H9 (cell line): ENCODE data around the gene ELMO2. TPM values are rescaled to one million over a fixed set of nuclear protein-coding genes. Genes with fewer than 3 reads are reported as not detected.

ENCODE experiments used
- DNase-seq: peaks from one replicate; pipeline ENCODE4 v3.0.0-alpha.2; 2017
- H2AFZ ChIP-seq: one replicate; pipeline ENCODE4 v1.6.1; 2013; ENCODE audit warnings: mild to moderate bottlenecking, low read length, control low read depth, moderate library complexity
- H2AK5ac ChIP-seq: 2 replicates; pipeline ENCODE4 v1.6.1; 2013; ENCODE audit warnings: low read length, control low read depth, mixed read lengths; ENCODE audit not compliant: insufficient read length
- H2BK120ac ChIP-seq: one replicate; pipeline ENCODE4 v1.6.1; 2013; ENCODE audit warnings: low read depth, mild to moderate bottlenecking, low read length, control low read depth, inconsistent platforms; ENCODE audit not compliant: poor library complexity, severe bottlenecking
- H2BK12ac ChIP-seq: 2 replicates; pipeline ENCODE4 v1.6.1; 2013; ENCODE audit warnings: low read length, control low read depth, mixed read lengths, low read depth; ENCODE audit not compliant: insufficient read length
- H2BK15ac ChIP-seq: 2 replicates; pipeline ENCODE4 v1.6.1; 2013; ENCODE audit warnings: low read depth, low read length, control low read depth
- H2BK20ac ChIP-seq: one replicate; pipeline ENCODE4 v1.6.1; 2013; ENCODE audit warnings: low read depth, mild to moderate bottlenecking, low read length, control low read depth, inconsistent platforms; ENCODE audit not compliant: poor library complexity, severe bottlenecking
- H2BK5ac ChIP-seq: 2 replicates; pipeline ENCODE4 v1.6.1; 2013; ENCODE audit warnings: low read length, control low read depth, mixed read lengths; ENCODE audit not compliant: insufficient read length
- H3K14ac ChIP-seq: 2 replicates; pipeline ENCODE4 v1.6.1; 2013; ENCODE audit warnings: low read length, control low read depth; ENCODE audit not compliant: insufficient read depth
- H3K18ac ChIP-seq: 2 replicates; pipeline ENCODE4 v1.6.1; 2013; ENCODE audit warnings: low read depth, mild to moderate bottlenecking, mixed read lengths, low read length, control low read depth; ENCODE audit not compliant: insufficient read length
- H3K23ac ChIP-seq: 2 replicates; pipeline ENCODE4 v1.6.1; 2013; ENCODE audit warnings: low read length, control low read depth, mixed read lengths, low read depth; ENCODE audit not compliant: insufficient read length
- H3K23me2 ChIP-seq: 2 replicates; pipeline ENCODE4 v1.6.1; 2013; ENCODE audit warnings: low read depth, mild to moderate bottlenecking, mixed read lengths, low read length, control low read depth; ENCODE audit not compliant: insufficient read length, poor library complexity, severe bottlenecking
- H3K27ac ChIP-seq: 2 replicates; pipeline ENCODE4 v1.5.1; 2013; ENCODE audit warnings: low read length, control low read depth, mixed read lengths, low read depth; ENCODE audit not compliant: insufficient read length
- H3K27me3 ChIP-seq: 2 replicates; pipeline ENCODE4 v1.6.1; 2013; ENCODE audit warnings: low read length, control low read depth, inconsistent platforms; ENCODE audit not compliant: insufficient read depth
- H3K4ac ChIP-seq: 2 replicates; pipeline ENCODE4 v1.6.1; 2013; ENCODE audit warnings: low read depth, mild to moderate bottlenecking, control low read depth, inconsistent platforms, low read length, moderate library complexity
- H3K4me1 ChIP-seq: 2 replicates; pipeline ENCODE4 v1.6.1; 2013; ENCODE audit warnings: low read length, control low read depth, inconsistent platforms; ENCODE audit not compliant: insufficient read depth
- H3K4me2 ChIP-seq: 2 replicates; pipeline ENCODE4 v1.6.1; 2013; ENCODE audit warnings: low read length, control low read depth, mixed read lengths; ENCODE audit not compliant: insufficient read length, insufficient read depth
- H3K56ac ChIP-seq: 2 replicates; pipeline ENCODE4 v1.6.1; 2013; ENCODE audit warnings: low read depth, mild to moderate bottlenecking, mixed read lengths, low read length, control low read depth; ENCODE audit not compliant: insufficient read length
- H3K79me1 ChIP-seq: 2 replicates; pipeline ENCODE4 v1.6.1; 2013; ENCODE audit warnings: low read depth, mild to moderate bottlenecking, moderate library complexity, low read length, control low read depth, inconsistent platforms; ENCODE audit not compliant: insufficient read depth, poor library complexity, severe bottlenecking
- H3K79me2 ChIP-seq: 2 replicates; pipeline ENCODE4 v1.6.1; 2013; ENCODE audit warnings: low read length, control low read depth, inconsistent platforms; ENCODE audit not compliant: insufficient read depth
- H3K9ac ChIP-seq: 2 replicates; pipeline ENCODE4 v1.6.1; 2013; ENCODE audit warnings: low read length, control low read depth, mixed read lengths; ENCODE audit not compliant: insufficient read length; ENCODE audit errors: extremely low read depth
- H3K9me3 ChIP-seq: one replicate; pipeline ENCODE4 v1.6.1; 2013; ENCODE audit warnings: low read depth, low read length, inconsistent platforms; ENCODE audit not compliant: control insufficient read depth
- H3T11ph ChIP-seq: one replicate; pipeline ENCODE4 v1.6.1; 2013; ENCODE audit warnings: mild to moderate bottlenecking, low read length, control low read depth, inconsistent platforms
- H4K20me1 ChIP-seq: one replicate; pipeline ENCODE4 v1.6.1; 2013; ENCODE audit not compliant: control insufficient read depth, insufficient read length, insufficient read depth
- H4K5ac ChIP-seq: 2 replicates; pipeline ENCODE4 v1.6.1; 2013; ENCODE audit warnings: low read depth, mild to moderate bottlenecking, mixed read lengths, low read length, control low read depth; ENCODE audit not compliant: insufficient read length
- H4K8ac ChIP-seq: replicated peaks from 2 replicates; pipeline ENCODE4 v1.6.1; 2013; ENCODE audit warnings: low read length, control low read depth, mixed read lengths, low read depth; ENCODE audit not compliant: insufficient read length
- H4K91ac ChIP-seq: 2 replicates; pipeline ENCODE4 v1.6.1; 2013; ENCODE audit warnings: low read depth, mild to moderate bottlenecking, moderate library complexity, mixed read lengths, low read length, control low read depth; ENCODE audit not compliant: insufficient read length
- H3K27ac Mint-ChIP-seq, 3 experiments: 2 replicates in 2 of 3; 3 replicates in 1 of 3; pipeline ENCODE4 v1.8.0; 2020 to 2021; ENCODE audit warnings: mixed read lengths in 3 of 3, mild to moderate bottlenecking in 1 of 3, moderate library complexity in 1 of 3
- H3K27me3 Mint-ChIP-seq: 2 replicates; pipeline ENCODE4 v1.8.0; 2021; ENCODE audit warnings: low read depth, mild to moderate bottlenecking, moderate library complexity, mixed read lengths
- H3K36me3 Mint-ChIP-seq, 3 experiments: 2 replicates in 2 of 3; 3 replicates in 1 of 3; pipeline ENCODE4 v1.8.0; 2020 to 2021; ENCODE audit warnings: low read depth in 3 of 3, mixed read lengths in 3 of 3; ENCODE audit not compliant: insufficient read depth in 1 of 3
- H3K4me1 Mint-ChIP-seq, 2 experiments: 2 replicates each; pipeline ENCODE4 v1.8.0; 2020; ENCODE audit warnings: mixed read lengths in 2 of 2
- H3K4me3 Mint-ChIP-seq, 2 experiments: 2 replicates in 1 of 2; 3 replicates in 1 of 2; pipeline ENCODE4 v1.8.0; 2020 to 2021; ENCODE audit warnings: mild to moderate bottlenecking in 2 of 2, mixed read lengths in 2 of 2, moderate library complexity in 1 of 2
- H3K9me3 Mint-ChIP-seq, 2 experiments: 2 replicates in 1 of 2; 3 replicates in 1 of 2; pipeline ENCODE4 v1.8.0; 2020; ENCODE audit warnings: mild to moderate bottlenecking in 2 of 2, mixed read lengths in 2 of 2, moderate library complexity in 1 of 2
- WGBS: extraction: QIAGEN DNeasy Blood & Tissue Kit; methylation state at CpG from one replicate; pipeline ENCODE4 v1.1.7; 2013; ENCODE audit warnings: missing lambda C conversion rate, low lambda C conversion rate, mixed read lengths; ENCODE audit not compliant: insufficient read length; ENCODE audit errors: extremely low coverage; 5-methylcytosine and 5-hydroxymethylcytosine counted together
- total RNA-seq: library from RNA; stranded (reverse); gene quantifications from 2 replicates; pipeline ENCODE4 v1.2.1, GENCODE V29; 2021
- TF ChIP-seq, protein P1 (sequence below): fragments of 200-600 bp; sonication (generic); conservative IDR thresholded peaks from 3 replicates; pipeline ENCODE4 v1.8.0; 2021; ENCODE audit warnings: antibody characterized with exemption, mild to moderate bottlenecking

ELMO2 gene
- total RNA-seq, 1 experiment from 2014 or later: 32.5 TPM

GRCh38 chr20:46347841-46348803 lies 58.3 kb downstream of the ELMO2 start:
- no peak overlapping the region for H2BK20ac ChIP-seq
- Mint-ChIP-seq H3K36me3 (peaks cover 6 to 26% (median 25%) of the 10 kb centered on the region in 3 experiments), H3K27ac (no peak overlapping the region), H3K4me3 (peak overlapping the region in 1 of 2 experiments; percentile 68; a peak in 3 of 5 replicates), H3K9me3 (no peaks in the 10 kb centered on the region), H3K27me3 (peaks cover 29% of the 10 kb centered on the region), H3K4me1 (peaks cover 34 to 49% of the 10 kb centered on the region in 2 experiments)
- no peak overlapping the region for H3K4me2 ChIP-seq
- no peaks in the 10 kb centered on the region for H3K23me2 ChIP-seq
- H3K27me3 ChIP-seq: no peaks in the 10 kb centered on the region; the same call in 1 of the 2 replicates
- peak; percentile 83 for DNase-seq
- H4K91ac ChIP-seq: no peak overlapping the region
- H4K8ac ChIP-seq: no peak overlapping the region
- H3K14ac ChIP-seq: no peak overlapping the region
- H2AFZ ChIP-seq: no peak overlapping the region
- WGBS: no CpG with 5 or more reads among the region's 25 CpGs
- no peaks in the 10 kb centered on the region for H3K79me2 ChIP-seq
- no peaks in the 10 kb centered on the region; the same call in 1 of the 2 replicates for H3K4me1 ChIP-seq
- H3K9me3 ChIP-seq: no peaks in the 10 kb centered on the region
- H2BK15ac ChIP-seq: no peak overlapping the region
- no peak overlapping the region for H2BK120ac ChIP-seq
- H3K23ac ChIP-seq: no peak overlapping the region
- TF ChIP-seq, protein P1, sequence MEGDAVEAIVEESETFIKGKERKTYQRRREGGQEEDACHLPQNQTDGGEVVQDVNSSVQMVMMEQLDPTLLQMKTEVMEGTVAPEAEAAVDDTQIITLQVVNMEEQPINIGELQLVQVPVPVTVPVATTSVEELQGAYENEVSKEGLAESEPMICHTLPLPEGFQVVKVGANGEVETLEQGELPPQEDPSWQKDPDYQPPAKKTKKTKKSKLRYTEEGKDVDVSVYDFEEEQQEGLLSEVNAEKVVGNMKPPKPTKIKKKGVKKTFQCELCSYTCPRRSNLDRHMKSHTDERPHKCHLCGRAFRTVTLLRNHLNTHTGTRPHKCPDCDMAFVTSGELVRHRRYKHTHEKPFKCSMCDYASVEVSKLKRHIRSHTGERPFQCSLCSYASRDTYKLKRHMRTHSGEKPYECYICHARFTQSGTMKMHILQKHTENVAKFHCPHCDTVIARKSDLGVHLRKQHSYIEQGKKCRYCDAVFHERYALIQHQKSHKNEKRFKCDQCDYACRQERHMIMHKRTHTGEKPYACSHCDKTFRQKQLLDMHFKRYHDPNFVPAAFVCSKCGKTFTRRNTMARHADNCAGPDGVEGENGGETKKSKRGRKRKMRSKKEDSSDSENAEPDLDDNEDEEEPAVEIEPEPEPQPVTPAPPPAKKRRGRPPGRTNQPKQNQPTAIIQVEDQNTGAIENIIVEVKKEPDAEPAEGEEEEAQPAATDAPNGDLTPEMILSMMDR: no peak
- H3K27ac ChIP-seq: no peak overlapping the region
- no peak overlapping the region for H2AK5ac ChIP-seq
- H3K79me1 ChIP-seq: no peaks in the 10 kb centered on the region
- H2BK5ac ChIP-seq: no peak overlapping the region
- H4K5ac ChIP-seq: no peak overlapping the region
- H3K9ac ChIP-seq: no peak overlapping the region
- no peaks in the 10 kb centered on the region for H4K20me1 ChIP-seq
- H3K56ac ChIP-seq: no peak overlapping the region
- no peak overlapping the region for H3K4ac ChIP-seq
- H3K18ac ChIP-seq: no peak overlapping the region
- no peak overlapping the region for H3T11ph ChIP-seq
- H2BK12ac ChIP-seq: no peak overlapping the region
